GM12892 (cell line): ENCODE data around the gene MED12L.

Source experiments
- POLR2A ChIP-seq: IDR thresholded peaks from 2 replicates; pipeline ENCODE4 v1.6.1; 2011; ENCODE audit warnings: low read depth, low read length, control low read depth
- TAF1 ChIP-seq: IDR thresholded peaks from 2 replicates; pipeline ENCODE4 v1.6.1; 2011; ENCODE audit warnings: low read depth, mild to moderate bottlenecking, control low read depth, low read length, borderline replicate concordance

GRCh38 chr3:151432616-151433372, 347.3 kb downstream of the MED12L start:
- TF ChIP-seq TAF1 (no peak), POLR2A (no peak)
